Renal cortical epithelial cell (primary cell): ENCODE results near the gene AP3B2. TPM values are rescaled to one million over a fixed set of nuclear protein-coding genes. Genes with fewer than 3 reads are reported as not detected.
"Not testable (repeated sequence)": the region's sequence is repeated elsewhere in the genome, so short reads cannot be mapped to it uniquely, and the experiment has no call there.

Experiments used
- DNase-seq: peaks from one replicate; pipeline ENCODE4 v3.0.0-alpha.2; 2011; ENCODE audit warnings: low read depth
- total RNA-seq: library from RNA; depleted of rRNA; stranded (reverse); fragments of >200 nt; gene quantifications from 2 replicates; pipeline ENCODE4 v1.2.3, GENCODE V29; 2014

The AP3B2 gene
- total RNA-seq, 1 donor from 2014 or later: 1.5 TPM

DNA sequence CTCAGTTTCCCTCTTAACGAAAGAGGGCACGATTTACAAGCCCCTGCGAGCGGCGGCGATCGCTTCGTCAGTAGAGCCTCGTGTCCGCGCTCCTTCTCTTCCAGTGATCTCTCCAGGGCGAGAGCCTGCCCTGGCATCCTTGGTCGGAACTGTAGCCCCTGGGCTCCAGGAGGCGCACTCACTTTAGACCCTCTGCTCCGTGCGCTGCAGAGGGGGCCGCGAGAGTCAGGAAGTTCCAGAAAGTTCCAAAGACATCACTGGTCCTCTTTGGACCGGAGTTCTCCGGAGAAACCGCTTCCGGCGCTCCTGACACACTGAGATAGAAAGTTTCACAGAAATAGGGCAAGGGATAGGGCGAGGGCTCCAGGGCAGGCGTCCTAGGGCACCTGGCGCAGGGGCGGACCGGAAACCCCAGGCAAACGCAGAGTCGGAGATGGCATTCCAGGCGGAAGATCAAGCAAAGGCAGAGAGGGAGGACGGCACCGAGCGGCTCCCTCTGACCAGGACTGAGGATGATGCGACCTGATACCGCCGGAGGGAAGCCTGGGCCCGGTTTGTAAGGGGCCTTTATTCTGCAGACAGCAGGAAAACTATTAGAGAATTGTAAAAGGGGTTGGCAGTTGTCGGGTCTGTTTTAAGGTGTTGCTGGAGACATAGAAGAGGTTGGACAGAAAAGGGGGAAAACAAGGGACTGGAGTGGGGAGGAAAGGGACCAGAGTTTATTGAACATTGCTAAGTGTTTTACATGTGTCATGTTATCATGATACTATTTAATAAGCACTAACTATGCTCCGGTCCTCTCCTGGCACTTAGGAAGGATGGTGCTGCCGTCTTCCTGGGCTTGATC lies 61.2 kb downstream of the AP3B2 start:
- DNase-seq: no peak

DNA sequence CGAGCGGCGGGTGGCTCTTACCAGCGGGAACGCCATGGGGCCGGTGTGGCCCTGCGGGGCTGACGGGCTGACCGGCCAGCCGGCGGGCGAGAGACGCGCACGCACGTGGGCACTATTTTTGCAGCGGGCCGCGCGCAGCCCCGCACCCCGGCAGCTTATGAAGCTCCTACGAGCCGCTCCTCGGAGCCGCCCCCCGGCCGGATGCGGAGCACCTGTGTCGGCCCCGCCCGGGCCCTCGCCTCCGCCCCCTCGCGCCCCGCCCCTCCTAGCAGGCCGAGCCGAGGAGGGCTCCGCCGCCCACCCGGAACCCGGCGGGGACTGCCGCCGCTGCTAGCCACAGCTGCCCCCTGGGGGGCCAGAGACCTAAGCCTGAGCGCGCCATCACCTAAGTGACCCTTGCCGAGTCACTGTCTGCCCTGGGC lies 61.8 kb downstream of the AP3B2 start:
- no peak for DNase-seq

DNA sequence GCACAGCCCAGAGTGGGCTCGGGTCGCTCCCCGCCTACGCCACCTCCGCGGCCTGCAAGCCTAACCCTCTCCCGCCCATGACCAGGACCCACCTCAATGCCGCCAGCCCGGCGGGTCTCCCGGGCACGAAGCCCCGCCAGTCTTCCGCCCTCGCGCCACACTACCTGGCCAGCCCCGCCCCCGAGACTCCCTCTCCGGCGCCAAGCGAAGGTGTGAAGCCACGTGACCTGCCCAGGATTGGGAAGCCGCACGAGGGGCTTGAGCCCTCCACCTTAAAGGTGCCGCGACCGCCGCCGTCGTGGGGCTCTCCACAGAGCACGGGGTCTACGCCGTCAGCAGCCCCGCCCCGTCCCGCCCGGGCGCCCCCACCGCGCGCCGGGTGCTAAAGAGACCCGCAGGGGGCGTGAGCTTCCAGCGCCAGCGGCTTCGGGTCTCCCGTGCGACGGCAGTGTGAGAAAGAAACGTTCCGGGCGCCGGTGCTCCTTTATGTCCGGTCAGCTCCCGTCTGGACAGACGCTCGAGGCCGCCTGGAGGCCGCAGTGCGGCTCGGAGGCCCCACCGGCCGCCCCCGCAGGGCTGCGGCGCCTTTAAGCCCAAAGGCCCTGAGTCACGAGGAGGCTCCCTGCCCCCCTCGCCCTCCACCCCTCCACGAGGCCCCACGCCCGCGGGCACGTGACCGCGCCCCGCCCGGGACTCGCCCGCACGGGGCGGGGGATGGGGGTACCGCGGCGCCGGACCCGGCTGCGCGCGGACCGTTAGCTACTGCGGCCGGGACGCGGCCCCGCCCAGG lies 62.4 kb downstream of the AP3B2 start, which contains the start of gene CPEB1:
Gene CPEB1, minus strand, starts transcription at position 319 of the 790 bp plus-strand sequence. CDS start 18,904 bp downstream, outside the sequence.
- no peak for DNase-seq

DNA sequence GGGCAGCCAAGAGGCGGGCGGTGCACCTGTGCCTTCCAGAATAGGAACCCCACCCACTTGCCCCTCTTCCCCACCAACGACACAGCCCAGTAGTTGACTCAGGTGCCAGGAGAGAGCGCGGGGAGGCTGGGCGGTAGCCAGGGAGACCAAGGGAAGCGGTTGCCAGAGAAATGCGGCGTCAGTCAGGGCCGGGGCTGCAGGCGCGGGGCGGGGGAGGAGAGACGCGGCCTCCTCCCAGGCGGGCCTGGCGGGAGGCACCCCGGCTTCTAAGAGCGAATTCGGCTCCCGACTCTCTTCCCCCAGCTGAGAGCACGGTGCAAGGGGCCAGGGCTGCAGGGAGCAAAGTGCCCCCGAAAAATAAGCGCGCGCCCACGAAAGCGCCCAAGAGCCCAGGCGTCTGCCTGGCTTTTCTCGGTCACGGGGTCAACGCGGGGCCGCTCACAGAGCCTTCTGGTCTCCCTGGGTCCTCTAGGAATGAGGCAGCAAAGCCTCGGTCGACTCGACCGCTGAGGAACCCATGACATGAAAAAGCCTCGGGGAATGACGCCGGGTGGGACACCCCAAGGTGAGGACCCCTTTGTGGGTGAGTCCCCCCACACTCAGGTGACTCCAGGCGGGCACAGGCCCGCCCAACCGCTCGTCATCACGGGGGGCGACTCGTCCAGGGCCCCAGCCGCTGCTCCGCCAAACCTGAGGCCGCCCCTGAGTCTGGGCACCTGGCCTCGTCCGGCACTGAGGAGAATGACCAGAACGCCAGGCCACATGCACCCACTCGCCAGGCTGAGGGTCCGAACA lies 63.2 kb downstream of the AP3B2 start:
- DNase-seq: no peak

DNA sequence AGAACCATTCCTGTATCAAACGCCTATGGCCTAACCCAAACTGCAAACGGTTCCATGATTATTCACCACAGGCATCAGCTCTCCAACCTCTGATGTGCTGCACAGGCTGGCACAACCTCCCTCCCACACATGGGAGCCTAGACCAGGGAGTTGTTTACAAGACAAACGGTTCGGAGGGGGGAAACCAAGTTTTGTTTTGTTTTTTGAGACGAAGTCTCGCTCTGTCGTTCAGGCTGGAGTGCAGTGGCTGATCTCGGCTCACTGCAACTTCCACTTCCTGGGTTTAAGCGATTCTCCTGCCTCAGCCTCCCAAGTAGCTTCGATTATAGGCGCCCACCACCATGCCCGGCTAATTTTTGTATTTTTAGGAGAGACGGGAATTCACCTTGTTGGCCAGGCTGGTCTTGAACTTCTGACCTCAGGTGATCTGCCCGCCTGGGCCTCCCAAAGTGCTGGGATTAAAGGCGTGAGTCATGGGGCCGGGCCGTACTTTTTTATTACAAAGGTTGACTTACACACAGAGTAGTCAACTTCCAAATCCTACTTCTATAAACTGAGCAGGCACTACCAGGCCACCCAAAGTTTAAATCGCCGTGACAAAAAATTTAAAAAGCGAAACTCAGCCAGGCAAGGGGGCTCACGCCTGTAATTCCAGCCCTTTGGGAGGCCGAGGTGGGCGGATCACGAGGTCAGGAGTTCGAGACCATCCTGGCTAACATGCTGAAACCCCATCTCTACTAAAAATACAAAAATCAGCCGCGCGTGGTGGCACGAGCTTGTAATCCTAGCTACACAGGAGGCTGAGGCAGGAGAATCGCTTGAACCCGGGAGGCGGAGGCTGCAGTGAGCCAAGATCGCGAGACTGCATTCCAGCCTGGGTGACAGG lies 64.5 kb downstream of the AP3B2 start:
- not testable (repeated sequence) for DNase-seq

DNA sequence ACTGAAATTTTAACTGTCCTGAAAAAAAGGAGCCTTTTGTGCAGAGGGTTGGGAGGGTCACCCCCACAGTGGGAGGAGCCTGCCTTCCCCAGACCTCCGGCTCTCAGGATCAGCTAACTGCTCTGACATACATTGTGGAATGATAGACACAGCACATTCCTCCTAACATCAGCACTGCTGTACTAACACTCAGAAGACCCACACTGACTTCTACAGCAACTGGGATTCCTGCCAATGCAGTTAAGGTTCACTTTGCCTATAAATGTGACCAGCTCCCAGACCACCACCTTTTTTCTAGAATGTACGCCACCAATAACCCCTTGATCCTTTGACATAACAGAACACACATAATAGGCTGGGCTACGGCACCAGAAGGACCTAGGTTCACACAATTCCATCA lies 65.7 kb downstream of the AP3B2 start:
- DNase-seq: no peak

DNA sequence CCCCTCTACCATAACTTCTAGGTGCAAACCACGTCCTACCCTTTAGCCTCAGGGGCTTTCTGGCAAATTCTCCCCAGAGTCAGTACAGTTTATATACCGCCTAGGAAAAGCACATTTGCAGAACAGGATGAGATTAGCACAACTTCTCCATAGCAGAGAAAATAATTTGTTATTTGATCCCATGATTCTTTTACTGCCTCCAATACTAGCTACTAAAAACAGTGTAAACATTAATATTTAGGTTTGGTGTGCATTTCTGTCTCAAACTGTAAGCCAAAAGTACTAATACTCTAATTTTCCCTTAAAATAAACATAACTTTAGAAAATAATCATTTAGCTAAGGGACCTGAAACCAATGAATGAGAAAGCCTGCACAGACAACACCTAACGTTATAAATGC lies 67.0 kb downstream of the AP3B2 start:
- DNase-seq: no peak

DNA sequence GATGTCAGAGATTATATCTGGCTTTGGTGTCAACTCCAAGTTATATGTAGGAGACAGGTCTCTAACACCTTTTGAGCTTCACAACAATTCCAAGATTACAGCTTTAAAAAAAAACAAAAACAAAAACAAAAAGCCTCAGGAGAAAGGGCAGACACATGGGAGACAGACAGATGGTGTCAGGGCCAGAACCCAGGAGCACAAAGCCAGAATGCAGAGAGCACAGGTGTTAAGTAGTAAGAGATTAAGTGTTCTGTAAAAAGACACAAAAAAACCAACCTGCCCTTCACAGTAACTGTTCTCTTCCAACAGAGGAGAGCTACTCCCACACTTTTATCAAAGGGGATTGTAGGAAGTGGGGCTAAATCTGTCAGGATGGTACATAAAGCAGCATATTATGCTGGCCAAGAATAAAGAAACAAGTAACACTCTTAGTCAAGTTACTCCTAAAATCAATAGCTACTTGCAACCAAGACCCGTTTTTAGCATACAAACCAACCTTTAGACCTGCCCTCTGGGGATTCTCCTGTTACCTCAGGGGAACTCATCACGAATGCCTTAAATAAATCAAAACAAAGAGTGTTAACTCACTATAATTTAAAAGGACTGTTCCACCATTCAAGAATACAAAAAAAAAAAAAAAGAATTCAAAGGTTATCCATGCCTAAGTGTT lies 68.4 kb downstream of the AP3B2 start:
- DNase-seq: no peak

DNA sequence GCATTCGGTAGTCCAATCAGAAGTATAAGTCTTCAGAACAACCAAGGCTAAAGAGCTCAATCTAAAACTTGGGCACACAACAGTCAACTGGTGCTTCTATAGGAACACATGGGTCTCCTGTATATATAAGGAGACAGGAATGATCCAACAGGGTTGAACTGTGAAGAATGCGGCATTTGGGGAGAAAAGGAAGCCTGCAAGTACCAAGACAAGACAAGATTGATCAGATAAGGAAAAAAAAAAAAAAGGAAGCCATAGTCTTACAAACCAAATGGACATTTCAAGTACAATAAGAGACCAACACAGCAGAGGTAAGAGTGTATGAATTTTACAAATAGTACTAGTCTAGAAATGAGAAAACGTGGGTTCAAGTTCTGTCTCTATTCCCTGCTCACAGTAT lies 69.0 kb downstream of the AP3B2 start:
- no peak for DNase-seq

DNA sequence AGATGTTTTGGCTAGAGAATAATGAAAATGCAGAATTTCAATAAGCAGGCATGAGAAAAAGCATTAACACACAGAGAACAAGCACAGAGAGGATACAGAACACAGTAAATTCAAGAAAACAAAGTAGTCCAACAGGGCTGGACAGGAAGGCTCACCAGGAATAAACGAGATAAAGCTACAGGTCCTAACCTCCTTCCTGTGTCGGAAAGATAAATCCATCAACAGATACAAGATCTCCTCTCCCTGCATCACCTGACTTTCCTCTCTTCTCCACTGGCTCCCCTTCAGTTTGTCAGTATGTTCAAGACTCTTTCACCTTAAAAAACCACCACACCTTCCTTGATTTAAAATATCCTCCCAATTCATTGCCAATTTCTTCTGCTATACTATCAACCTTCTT lies 73.9 kb downstream of the AP3B2 start:
- DNase-seq: no peak

DNA sequence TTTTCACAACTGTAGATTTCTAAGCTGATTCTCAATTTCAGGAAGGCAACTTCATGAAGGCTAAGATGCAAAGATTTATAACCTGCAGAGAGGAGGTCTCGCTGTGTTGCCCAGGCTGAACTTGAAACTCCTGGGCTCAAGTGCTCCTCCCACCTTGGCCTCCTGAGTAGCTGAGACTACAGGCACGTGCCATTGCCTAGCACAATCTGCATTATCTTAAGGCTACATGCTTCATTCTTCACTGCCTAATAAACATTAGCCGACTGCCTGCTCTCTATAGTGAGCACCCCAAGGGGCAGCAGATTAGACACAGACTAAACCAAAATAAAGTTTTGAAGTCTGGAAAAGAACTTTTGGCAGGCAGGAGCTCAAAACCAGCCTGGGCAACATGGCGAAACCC lies 79.6 kb downstream of the AP3B2 start:
- no peak for DNase-seq

DNA sequence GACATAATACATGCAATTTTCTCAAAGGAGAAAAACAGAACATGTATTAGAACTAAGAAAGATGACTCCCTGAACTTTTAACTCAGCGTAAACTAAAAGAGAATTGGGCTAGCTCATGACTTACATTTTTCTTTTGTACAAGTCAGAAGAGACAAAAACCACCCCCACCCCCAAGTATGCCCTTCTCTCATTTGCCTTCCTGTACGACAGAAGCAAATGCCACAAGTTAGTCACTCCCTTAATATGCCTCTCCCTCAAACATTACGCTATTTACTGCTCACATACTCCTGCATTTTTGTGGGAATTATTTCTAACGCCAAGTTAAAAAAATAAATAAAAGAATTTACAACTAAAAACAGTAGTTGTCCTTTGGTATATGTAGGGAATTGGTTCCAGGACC lies 84.5 kb downstream of the AP3B2 start:
- no peak for DNase-seq

DNA sequence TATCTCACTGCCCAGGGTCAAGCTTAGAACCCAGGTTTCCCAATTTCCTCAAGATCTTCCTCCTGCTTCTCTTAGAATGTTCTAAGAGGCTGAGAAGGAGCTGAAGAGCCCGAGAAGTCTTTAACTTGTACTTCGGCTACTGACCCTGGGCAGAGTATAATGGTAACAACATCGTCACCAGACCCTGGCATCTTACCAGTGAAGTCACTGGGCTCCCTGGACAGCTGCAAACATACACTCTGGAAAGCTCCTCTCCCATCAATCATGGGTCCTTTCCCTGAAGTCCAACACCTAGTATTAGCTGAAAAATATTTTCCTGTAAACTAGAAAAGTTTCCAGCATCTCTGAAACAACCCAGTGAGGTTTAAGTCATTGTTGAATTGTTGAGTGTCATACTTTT lies 85.2 kb downstream of the AP3B2 start:
- DNase-seq: no peak

DNA sequence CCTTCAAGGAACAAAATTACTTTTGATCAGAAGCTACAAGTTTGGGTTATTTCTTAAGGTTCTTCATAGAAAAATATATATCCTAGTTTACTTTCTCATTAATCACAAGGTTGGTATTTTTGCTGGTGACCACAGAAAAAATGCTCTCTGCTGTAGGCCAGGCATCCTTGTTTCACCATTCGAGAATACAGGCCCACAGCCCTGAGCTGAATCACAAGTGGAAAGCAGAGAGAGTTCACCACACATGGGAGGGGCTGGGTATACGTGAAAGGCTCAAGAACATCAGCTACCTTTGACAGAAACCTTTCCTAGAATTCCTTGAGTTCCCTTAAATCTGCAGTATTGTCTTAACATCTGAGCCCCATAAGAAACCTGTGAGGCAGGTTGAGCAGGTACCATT lies 85.7 kb downstream of the AP3B2 start:
- no peak for DNase-seq

DNA sequence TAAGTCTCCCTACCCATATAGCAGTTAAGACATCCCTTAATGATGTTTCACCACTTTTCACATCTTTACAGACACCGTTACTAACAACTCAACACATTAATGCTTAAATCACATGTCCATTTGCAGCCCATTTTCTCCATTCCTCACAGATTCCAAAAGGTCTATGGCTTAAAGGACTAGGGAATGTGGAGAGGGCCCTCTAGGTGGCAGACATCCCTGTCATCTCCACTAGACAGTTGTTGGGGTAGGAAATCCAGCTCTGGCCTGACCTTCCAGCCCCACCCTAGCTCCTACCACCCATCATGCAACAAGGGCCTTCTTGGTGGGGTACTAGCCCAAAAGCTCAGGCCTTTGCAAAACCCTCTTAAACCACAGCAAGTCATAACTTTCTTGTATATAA lies 87.7 kb downstream of the AP3B2 start:
- DNase-seq: no peak

DNA sequence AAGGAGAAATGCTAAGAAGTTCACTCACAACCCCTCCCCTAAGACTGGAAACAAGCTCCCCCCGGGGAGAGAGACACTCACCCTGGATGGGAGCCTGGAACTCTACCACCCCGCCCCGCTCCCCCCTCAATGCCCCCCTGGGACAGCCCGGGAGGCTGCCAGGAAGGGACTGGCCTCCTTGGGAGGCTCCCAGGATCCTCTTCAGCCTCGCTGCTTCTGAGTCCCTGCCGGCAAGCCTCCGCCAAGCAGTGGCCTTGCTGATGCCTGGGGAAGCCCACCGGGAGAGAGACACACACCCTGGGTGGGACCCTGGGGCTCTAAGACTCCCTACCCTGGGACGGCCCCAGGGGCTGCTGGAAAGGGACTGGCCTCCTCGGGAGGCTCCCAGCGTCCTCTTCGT lies 95.9 kb downstream of the AP3B2 start:
- no peak for DNase-seq

DNA sequence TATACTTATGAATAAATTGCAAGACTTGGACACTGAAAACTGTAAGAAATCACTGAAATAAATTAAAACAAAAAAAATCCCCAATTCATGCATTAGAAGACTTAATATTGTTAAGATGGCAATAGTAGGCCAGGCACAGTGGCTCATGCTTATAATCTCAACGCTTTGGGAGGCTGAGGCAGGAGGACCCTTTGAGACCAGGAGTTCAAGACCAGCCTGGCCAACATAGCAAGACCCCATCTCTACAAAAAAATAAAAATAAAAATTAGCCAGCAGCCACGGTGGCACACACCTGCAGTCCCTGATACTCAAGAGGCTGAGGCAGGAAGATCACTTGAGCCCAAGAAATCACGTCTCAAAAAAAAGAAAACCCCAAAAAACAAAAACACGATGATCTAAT lies 98.3 kb downstream of the AP3B2 start:
- DNase-seq: no peak
